Measurements from ENCODE around the gene CACNA1H. TPM values are rescaled to one million over a fixed set of nuclear protein-coding genes. Genes with fewer than 3 reads are reported as not detected.
A peak's percentile ranks its signal among the peaks of the same experiment; 100 is the strongest.

CACNA1H gene
- polyA plus RNA-seq, 4 donors = 6.2 to 22.5 (median 17.5) TPM

GRCh38 chr16:1171001-1171400, 18.1 kb downstream of the CACNA1H start:
- no peak for DNase-seq (ENCODE audit: low read depth in 4 of 4, low spot score in 3 of 4)

- no peak for DNase-seq (ENCODE audit: low read depth in 4 of 4, low spot score in 3 of 4)
Observed at GRCh38 chr16:1171854-1172428, 19.0 kb downstream of the CACNA1H start.

GRCh38 chr16:1172651-1173050, 19.7 kb downstream of the CACNA1H start:
- no peak for DNase-seq (ENCODE audit: low read depth in 4 of 4, low spot score in 3 of 4)

GRCh38 chr16:1173788-1174451, 21.0 kb downstream of the CACNA1H start:
- no peak for DNase-seq (ENCODE audit: low read depth in 4 of 4, low spot score in 3 of 4)

- no peak for DNase-seq (ENCODE audit: low read depth in 4 of 4, low spot score in 3 of 4)
Observed at GRCh38 chr16:1174477-1175357, 21.8 kb downstream of the CACNA1H start.

GRCh38 chr16:1175566-1176279, 22.8 kb downstream of the CACNA1H start:
- DNase-seq (ENCODE audit: low read depth in 4 of 4, low spot score in 3 of 4) = no peak

GRCh38 chr16:1176280-1176897, 23.5 kb downstream of the CACNA1H start:
- DNase-seq (ENCODE audit: low read depth in 4 of 4, low spot score in 3 of 4) = no peak

GRCh38 chr16:1177053-1177452, 24.1 kb downstream of the CACNA1H start:
- no peak for DNase-seq (ENCODE audit: low read depth in 4 of 4, low spot score in 3 of 4)

- DNase-seq (ENCODE audit: low read depth in 4 of 4, low spot score in 3 of 4) = no peak
Observed at GRCh38 chr16:1177750-1178149, 24.8 kb downstream of the CACNA1H start.

- DNase-seq (ENCODE audit: low read depth in 4 of 4, low spot score in 3 of 4) = no peak
Observed at GRCh38 chr16:1178295-1178910, 25.5 kb downstream of the CACNA1H start.

GRCh38 chr16:1180549-1181403, 27.9 kb downstream of the CACNA1H start:
- DNase-seq (ENCODE audit: low read depth in 4 of 4, low spot score in 3 of 4) = no peak

- no peak for DNase-seq (ENCODE audit: low read depth in 4 of 4, low spot score in 3 of 4)
Observed at GRCh38 chr16:1181404-1182315, 28.8 kb downstream of the CACNA1H start.

- DNase-seq (ENCODE audit: low read depth in 4 of 4, low spot score in 3 of 4) = peak in 3 of 4 donors; percentile 61 to 81 (median 76)
Observed at GRCh38 chr16:1182316-1182671, 29.4 kb downstream of the CACNA1H start.

GRCh38 chr16:1182950-1183907, 30.3 kb downstream of the CACNA1H start:
- DNase-seq (ENCODE audit: low read depth in 4 of 4, low spot score in 3 of 4) = peak in 1 of 4 donors; percentile 71

GRCh38 chr16:1184156-1184868, 31.4 kb downstream of the CACNA1H start:
- DNase-seq (ENCODE audit: low read depth in 4 of 4, low spot score in 3 of 4) = no peak

GRCh38 chr16:1184980-1185379, 32.1 kb downstream of the CACNA1H start:
- no peak for DNase-seq (ENCODE audit: low read depth in 4 of 4, low spot score in 3 of 4)
